Smooth muscle cell (in vitro differentiated cells): ENCODE results near the gene SERPINB10. TPM values are rescaled to one million over a fixed set of nuclear protein-coding genes. Genes with fewer than 3 reads are reported as not detected.

Experiments used
- DNase-seq: peaks from one replicate; lab custom pipeline; 2025; ENCODE audit not compliant: unreplicated experiment; lab: John Stamatoyannopoulos, UW
- H2AFZ ChIP-seq: fragments of 200-600 bp; sonication (generic); 2 replicates; pipeline ENCODE4 v1.6.0; 2016; ENCODE audit warnings: antibody characterized with exemption, low read depth, mild to moderate bottlenecking
- H3F3A ChIP-seq: fragments of 200-600 bp; sonication (generic); 2 replicates; pipeline ENCODE4 v1.6.0; 2017; ENCODE audit warnings: antibody characterized with exemption, low read depth
- H3K27ac ChIP-seq: fragments of 200-600 bp; sonication (generic); 2 replicates; pipeline ENCODE4 v1.5.1; 2016; ENCODE audit warnings: low read depth, mild to moderate bottlenecking
- H3K27me3 ChIP-seq: fragments of 200-600 bp; sonication (generic); 2 replicates; pipeline ENCODE4 v1.6.1; 2016; ENCODE audit warnings: low read depth, mild to moderate bottlenecking
- H3K36me3 ChIP-seq: fragments of 200-600 bp; sonication (generic); 2 replicates; pipeline ENCODE4 v1.5.1; 2016; ENCODE audit warnings: low read depth
- H3K4me1 ChIP-seq: fragments of 200-600 bp; sonication (generic); 2 replicates; pipeline ENCODE4 v1.5.1; 2016; ENCODE audit warnings: low read depth
- H3K4me2 ChIP-seq: fragments of 200-600 bp; sonication (generic); 2 replicates; pipeline ENCODE4 v1.6.0; 2016; ENCODE audit warnings: mild to moderate bottlenecking
- H3K4me3 ChIP-seq: fragments of 200-600 bp; sonication (generic); 2 replicates; pipeline ENCODE4 v1.5.1; 2016; ENCODE audit warnings: mild to moderate bottlenecking
- H3K79me2 ChIP-seq: fragments of 200-600 bp; sonication (generic); 2 replicates; pipeline ENCODE4 v1.6.0; 2016; ENCODE audit warnings: low read depth, mild to moderate bottlenecking
- H3K9ac ChIP-seq: fragments of 200-600 bp; sonication (generic); 2 replicates; pipeline ENCODE4 v1.6.0; 2016; ENCODE audit warnings: low read depth
- H3K9me3 ChIP-seq: fragments of 200-600 bp; sonication (generic); replicated peaks from 2 replicates; pipeline ENCODE4 v1.5.1; 2016; ENCODE audit warnings: low read depth
- H4K20me1 ChIP-seq: fragments of 200-600 bp; sonication (generic); 2 replicates; pipeline ENCODE4 v1.6.0; 2016; ENCODE audit warnings: low read depth
- CTCF ChIP-seq: fragments of 200-600 bp; sonication (generic); IDR thresholded peaks from 2 replicates; pipeline ENCODE4 v1.5.1; 2017; ENCODE audit warnings: borderline replicate concordance, mild to moderate bottlenecking, antibody characterized with exemption; ENCODE audit not compliant: insufficient read depth, poor library complexity, severe bottlenecking
- WGBS: methylation state at CpG from one replicate; pipeline ENCODE4 v1.1.7; 2016; ENCODE audit warnings: low lambda C conversion rate; 5-methylcytosine and 5-hydroxymethylcytosine counted together
- polyA plus RNA-seq: library from polyadenylated mRNA; unstranded; fragments of >200 nt; fragmentation: Nextera tagmentation; extraction: Ambion mirVana; gene quantifications from 2 replicates; pipeline ENCODE4 v1.2.1, GENCODE V29; 2016
- total RNA-seq: library from RNA; depleted of rRNA; stranded (reverse); fragments of >200 nt; gene quantifications from 2 replicates; pipeline ENCODE4 v1.2.3, GENCODE V29; 2014

Gene SERPINB10
- total and polyA plus RNA-seq, 2 experiments from 2014 or later, result 0.31 TPM; not detected in 1

GRCh38 chr18:63894106-63894772 lies 13.5 kb upstream of the SERPINB10 start:
- Histone ChIP-seq H3F3A (no peaks in the 10 kb centered on the region), H3K36me3 (no peaks in the 10 kb centered on the region), H3K79me2 (no peaks in the 10 kb centered on the region), H3K4me1 (no peaks in the 10 kb centered on the region), H3K27me3 (no peaks in the 10 kb centered on the region), H3K9ac (no peak overlapping the region), H3K4me3 (no peak overlapping the region), H2AFZ (no peak overlapping the region), H4K20me1 (no peaks in the 10 kb centered on the region), H3K4me2 (no peak overlapping the region), H3K9me3 (no peaks in the 10 kb centered on the region), H3K27ac (no peak overlapping the region)
- WGBS, result 91% methylated on average over 6 of the region's 6 CpGs
- no peak for TF ChIP-seq CTCF
- no peak for DNase-seq

- no peak overlapping the region for H2AFZ ChIP-seq
- H4K20me1 ChIP-seq, result no peaks in the 10 kb centered on the region
- H3K36me3 ChIP-seq, result no peaks in the 10 kb centered on the region
- H3K4me1 ChIP-seq, result no peaks in the 10 kb centered on the region
- no peak overlapping the region for H3K4me2 ChIP-seq
- TF ChIP-seq CTCF, result no peak
- H3K9me3 ChIP-seq, result no peaks in the 10 kb centered on the region
- H3K27ac ChIP-seq, result no peak overlapping the region
- H3K4me3 ChIP-seq, result no peak overlapping the region
- 85% methylated on average over 6 of the region's 6 CpGs for WGBS
- H3F3A ChIP-seq, result no peaks in the 10 kb centered on the region
- no peaks in the 10 kb centered on the region for H3K79me2 ChIP-seq
- H3K27me3 ChIP-seq, result no peaks in the 10 kb centered on the region
- H3K9ac ChIP-seq, result no peak overlapping the region
- DNase-seq, result no peak
Measured at GRCh38 chr18:63895190-63895589, 12.6 kb upstream of the SERPINB10 start.

DNA sequence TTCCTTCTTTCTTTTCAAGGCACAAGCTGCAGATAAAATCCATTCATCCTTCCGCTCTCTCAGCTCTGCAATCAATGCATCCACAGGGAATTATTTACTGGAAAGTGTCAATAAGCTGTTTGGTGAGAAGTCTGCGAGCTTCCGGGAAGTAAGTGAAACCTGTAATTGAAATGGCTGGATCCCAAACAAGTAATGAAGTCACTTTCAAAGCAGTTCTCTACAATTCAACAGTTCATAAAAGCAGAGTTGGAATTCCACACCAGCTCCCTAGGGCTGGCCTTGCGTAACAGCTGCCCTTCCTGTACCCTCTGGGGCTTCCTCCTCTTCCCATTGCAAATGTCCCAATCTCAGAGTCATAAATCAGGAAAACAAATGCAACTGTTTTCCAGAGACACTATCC lies 10.7 kb upstream of the SERPINB10 start:
- H3K36me3 ChIP-seq, result no peaks in the 10 kb centered on the region
- WGBS, result 76% methylated on average over 4 of the region's 4 CpGs
- no peaks in the 10 kb centered on the region for H3K9me3 ChIP-seq
- H3K4me3 ChIP-seq, result no peak overlapping the region
- H3K9ac ChIP-seq, result no peak overlapping the region
- H3K79me2 ChIP-seq, result no peaks in the 10 kb centered on the region
- DNase-seq, result no peak
- H3K4me2 ChIP-seq, result no peak overlapping the region
- no peaks in the 10 kb centered on the region for H3F3A ChIP-seq
- H3K27me3 ChIP-seq, result no peaks in the 10 kb centered on the region
- no peaks in the 10 kb centered on the region for H4K20me1 ChIP-seq
- TF ChIP-seq CTCF, result no peak
- H3K27ac ChIP-seq, result no peak overlapping the region
- no peak overlapping the region for H2AFZ ChIP-seq
- no peaks in the 10 kb centered on the region for H3K4me1 ChIP-seq

DNA sequence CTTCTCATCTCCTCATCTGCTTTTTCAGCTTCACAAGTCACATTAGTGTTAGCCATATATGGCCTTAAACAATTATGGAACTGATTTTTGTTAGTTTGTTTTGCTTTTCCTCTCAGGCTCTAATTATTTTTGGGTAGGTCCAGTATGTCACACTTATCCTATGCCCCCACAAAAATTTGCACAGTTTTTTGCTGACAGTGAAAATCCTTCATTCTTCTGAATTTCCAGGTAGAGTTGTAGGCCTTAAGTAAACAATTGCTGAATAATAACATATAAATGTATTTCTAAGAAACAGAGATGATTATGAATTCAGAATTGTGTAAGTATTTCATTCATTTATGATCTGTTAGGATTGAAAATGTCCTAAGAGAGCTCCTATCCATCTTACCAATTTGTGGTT lies 8.6 kb upstream of the SERPINB10 start:
- Histone ChIP-seq H4K20me1 (no peaks in the 10 kb centered on the region), H3K9me3 (no peaks in the 10 kb centered on the region), H3K27me3 (no peaks in the 10 kb centered on the region), H3K4me2 (no peak overlapping the region), H3K36me3 (no peaks in the 10 kb centered on the region), H3K79me2 (no peaks in the 10 kb centered on the region), H3K9ac (no peak overlapping the region), H3K4me3 (no peak overlapping the region), H2AFZ (no peak overlapping the region), H3K27ac (no peak overlapping the region), H3F3A (no peaks in the 10 kb centered on the region), H3K4me1 (no peaks in the 10 kb centered on the region)
- no peak for TF ChIP-seq CTCF
- DNase-seq, result no peak
